Measurements from ENCODE around the gene LYRM4.
A peak's percentile ranks its signal among the peaks of the same experiment; 100 is the strongest.

The LYRM4 gene

DNA sequence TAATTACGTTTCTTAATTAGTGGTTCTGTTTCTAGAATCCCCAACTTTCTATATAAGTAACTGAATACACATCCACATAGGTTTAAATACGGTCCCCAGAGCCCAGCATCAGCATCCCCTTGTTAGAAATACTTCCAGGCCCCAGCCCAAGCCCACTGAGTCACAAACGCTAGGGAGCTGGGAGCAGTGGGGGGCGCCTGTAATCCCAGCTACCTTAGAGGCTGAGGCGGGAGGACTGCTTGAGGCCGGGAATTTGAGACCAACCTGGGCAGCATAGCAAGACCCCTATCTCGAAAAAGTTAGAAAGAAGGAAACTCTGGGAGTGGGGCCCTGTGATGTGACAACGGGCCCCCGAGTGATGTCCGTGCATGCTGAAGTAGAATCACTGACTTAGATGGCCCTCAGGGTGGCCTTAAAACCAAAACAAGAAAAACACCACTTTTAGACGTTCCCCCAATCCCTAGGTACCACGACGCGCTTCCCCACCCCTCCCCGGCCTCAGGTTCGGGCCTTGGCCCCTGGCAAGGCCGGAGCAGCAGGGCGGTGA lies 176.9 kb downstream of the LYRM4 start:
- CTCF ChIA-PET, result interaction anchor here (0.9 to 2.3 kb wide), 4 partner anchors 23 to 60 kb away, joined by 3 to 13 read pairs (median 4); no protein-coding TSS in a partner anchor
- POLR2A ChIA-PET, result no interaction called here
- DNase-seq (ENCODE audit: low read depth, low spot score), result no peak
- H3K4me3 ChIP-seq (ENCODE audit: low read depth, low read length), result no peak overlapping the region
- TF ChIP-seq, protein P1, sequence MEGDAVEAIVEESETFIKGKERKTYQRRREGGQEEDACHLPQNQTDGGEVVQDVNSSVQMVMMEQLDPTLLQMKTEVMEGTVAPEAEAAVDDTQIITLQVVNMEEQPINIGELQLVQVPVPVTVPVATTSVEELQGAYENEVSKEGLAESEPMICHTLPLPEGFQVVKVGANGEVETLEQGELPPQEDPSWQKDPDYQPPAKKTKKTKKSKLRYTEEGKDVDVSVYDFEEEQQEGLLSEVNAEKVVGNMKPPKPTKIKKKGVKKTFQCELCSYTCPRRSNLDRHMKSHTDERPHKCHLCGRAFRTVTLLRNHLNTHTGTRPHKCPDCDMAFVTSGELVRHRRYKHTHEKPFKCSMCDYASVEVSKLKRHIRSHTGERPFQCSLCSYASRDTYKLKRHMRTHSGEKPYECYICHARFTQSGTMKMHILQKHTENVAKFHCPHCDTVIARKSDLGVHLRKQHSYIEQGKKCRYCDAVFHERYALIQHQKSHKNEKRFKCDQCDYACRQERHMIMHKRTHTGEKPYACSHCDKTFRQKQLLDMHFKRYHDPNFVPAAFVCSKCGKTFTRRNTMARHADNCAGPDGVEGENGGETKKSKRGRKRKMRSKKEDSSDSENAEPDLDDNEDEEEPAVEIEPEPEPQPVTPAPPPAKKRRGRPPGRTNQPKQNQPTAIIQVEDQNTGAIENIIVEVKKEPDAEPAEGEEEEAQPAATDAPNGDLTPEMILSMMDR (IDR thresholded peaks at IDR 0.05; ENCODE audit: insufficient read depth, low read length, missing control alignments), result no peak

DNA sequence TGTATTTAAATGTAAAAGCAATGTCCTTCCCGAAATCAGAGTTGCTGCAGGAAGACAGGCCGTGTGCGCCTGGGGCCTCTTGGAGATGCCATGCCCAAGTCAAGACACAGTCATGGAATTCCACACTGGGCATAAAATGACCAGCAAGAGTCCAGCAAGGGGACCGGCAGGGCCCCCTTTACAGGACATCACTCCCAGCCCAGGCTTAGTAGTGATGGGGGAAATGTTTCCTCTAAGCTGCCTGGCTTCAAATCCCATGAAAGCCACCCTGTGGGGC lies 177.5 kb downstream of the LYRM4 start:
- H3K4me3 ChIP-seq (ENCODE audit: low read depth, low read length), result no peak overlapping the region
- no peak for DNase-seq (ENCODE audit: low read depth, low spot score)
- TF ChIP-seq, protein P1 (IDR thresholded peaks at IDR 0.05; ENCODE audit: insufficient read depth, low read length, missing control alignments), result no peak
- CTCF ChIA-PET, result interaction anchor here (0.8 to 2.3 kb wide), 5 partner anchors 10 to 60 kb away, joined by 3 to 13 read pairs (median 3); no protein-coding TSS in a partner anchor
- POLR2A ChIA-PET, result no interaction called here

DNA sequence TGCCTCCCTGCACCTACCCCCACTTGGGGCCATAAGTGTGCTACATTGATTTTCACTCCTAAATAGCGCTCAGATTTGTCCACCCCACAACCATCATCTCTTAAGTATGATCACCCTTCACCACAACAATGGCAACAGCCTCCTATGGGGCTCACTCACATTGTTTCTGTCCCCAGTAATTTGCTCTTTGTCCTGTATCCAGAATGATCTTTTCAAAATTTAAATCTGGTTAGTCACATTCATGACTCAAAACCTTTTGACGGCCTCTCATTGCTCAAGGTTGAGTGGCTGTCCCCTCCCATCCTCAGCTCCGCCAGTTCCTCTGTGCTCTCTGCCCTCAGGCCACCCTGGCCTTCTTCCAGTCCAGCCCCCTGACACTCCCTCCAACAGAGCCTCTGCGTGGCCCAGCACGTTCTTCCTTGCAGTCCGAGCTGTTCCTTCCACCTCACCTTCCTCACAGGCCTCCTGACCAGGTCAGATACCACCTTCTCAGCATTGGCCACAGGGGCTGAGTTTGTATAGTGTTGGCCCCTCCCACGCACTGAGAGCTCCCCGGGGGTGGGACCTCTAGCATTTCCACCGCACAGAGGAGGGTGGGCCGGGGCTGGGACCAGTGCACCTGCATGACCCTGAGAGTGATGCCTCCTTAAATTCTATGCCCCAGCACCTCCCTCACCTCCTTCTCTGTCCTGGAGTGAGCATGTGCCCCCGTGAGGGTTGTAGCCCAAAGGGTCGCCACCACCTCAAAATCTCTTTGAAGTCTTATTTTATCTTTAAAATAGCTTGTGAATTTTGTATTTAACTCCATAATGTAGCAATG lies 178.1 kb downstream of the LYRM4 start:
- peak; percentile 28 for DNase-seq (ENCODE audit: low read depth, low spot score)
- ChIA-PET POLR2A (interaction anchor here (0.6 kb wide), 1 partner anchor 309 kb away, joined by 5 read pairs; no protein-coding TSS in a partner anchor), CTCF (interaction anchor here (0.8 to 2.3 kb wide), 8 partner anchors 8 to 61 kb away, joined by 3 to 13 read pairs (median 3); no protein-coding TSS in a partner anchor)
- TF ChIP-seq, protein P1 (IDR thresholded peaks at IDR 0.05; ENCODE audit: insufficient read depth, low read length, missing control alignments), result no peak
- no peak overlapping the region for H3K4me3 ChIP-seq (ENCODE audit: low read depth, low read length)

DNA sequence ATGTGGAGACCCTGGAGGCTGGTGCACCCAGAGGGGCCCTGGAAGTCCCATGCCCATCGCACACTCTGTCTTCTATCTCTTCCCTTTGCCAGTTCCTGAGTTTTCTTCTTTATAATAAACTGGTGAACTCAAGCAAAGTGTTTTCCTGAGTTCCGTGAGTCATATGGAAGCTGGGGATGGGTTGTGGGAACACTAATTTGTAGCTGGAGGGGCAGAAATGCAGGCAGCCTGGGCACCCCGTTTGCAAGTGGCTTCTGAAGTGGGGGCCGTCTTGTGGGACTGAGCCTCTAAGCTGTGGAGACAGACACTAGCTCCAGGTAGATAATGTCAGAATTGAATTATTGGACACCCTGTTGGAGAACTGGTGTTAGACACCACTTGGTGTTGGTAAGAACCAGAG lies 178.8 kb downstream of the LYRM4 start:
- DNase-seq (ENCODE audit: low read depth, low spot score), result no peak
- CTCF ChIA-PET, result interaction anchor here (0.8 to 2.3 kb wide), 5 partner anchors 8 to 61 kb away, joined by 3 to 13 read pairs (median 3); no protein-coding TSS in a partner anchor
- POLR2A ChIA-PET, result interaction anchor here (0.6 kb wide), 1 partner anchor 308 kb away, joined by 5 read pairs; no protein-coding TSS in a partner anchor
- TF ChIP-seq, protein P1 (IDR thresholded peaks at IDR 0.05; ENCODE audit: insufficient read depth, low read length, missing control alignments), result no peak
- H3K4me3 ChIP-seq (ENCODE audit: low read depth, low read length), result no peak overlapping the region

DNA sequence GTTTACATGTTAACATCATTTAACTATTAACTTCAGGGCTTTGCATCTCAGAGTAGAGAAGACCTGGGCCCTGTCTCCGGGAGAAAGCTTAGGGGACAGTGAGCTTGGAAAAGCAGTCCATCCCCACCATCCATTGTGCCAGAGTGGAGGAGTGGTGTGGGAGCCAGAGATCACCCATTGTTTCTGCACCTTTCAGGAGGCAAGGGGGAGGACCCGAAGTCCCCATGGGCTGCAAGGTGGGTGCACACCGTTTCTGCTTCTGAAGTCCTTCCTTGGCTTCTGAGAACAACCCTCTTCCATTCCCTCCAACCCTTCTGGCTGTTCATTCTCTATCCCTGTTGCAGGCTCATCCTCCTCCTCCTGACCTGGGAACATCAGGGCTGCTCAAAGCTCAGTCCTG lies 179.6 kb downstream of the LYRM4 start:
- CTCF ChIA-PET, result interaction anchor here (0.8 to 1.2 kb wide), 2 partner anchors 11 to 24 kb away, joined by 3 read pairs; no protein-coding TSS in a partner anchor
- H3K4me3 ChIP-seq (ENCODE audit: low read depth, low read length), result no peak overlapping the region
- POLR2A ChIA-PET, result no interaction called here
- TF ChIP-seq, protein P1 (IDR thresholded peaks at IDR 0.05; ENCODE audit: insufficient read depth, low read length, missing control alignments), result no peak
- DNase-seq (ENCODE audit: low read depth, low spot score), result no peak

DNA sequence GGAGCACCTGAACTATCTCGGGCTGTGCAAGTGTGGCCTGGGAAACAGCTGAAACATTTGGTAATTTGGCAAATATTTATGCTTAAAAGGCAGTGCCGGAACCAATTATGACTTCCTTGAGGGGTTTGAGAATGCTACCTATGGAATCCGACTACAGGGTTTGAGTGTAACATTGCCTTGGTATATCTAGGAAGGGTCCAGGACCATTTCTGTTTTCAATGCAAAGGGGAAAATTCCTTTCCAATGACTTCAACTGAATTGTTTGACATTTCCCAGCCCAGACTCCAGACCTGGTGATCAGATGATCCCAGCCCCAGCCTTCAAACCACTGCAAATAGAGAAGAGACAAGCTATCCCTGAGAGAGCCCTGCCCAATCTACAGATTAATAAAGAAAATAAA lies 180.2 kb downstream of the LYRM4 start:
- ChIA-PET CTCF (interaction anchor here (0.8 kb wide), 1 partner anchor 23 kb away, joined by 3 read pairs; no protein-coding TSS in a partner anchor), POLR2A (no interaction called here)
- no peak for DNase-seq (ENCODE audit: low read depth, low spot score)
- TF ChIP-seq, protein P1 (IDR thresholded peaks at IDR 0.05; ENCODE audit: insufficient read depth, low read length, missing control alignments), result no peak
- no peak overlapping the region for H3K4me3 ChIP-seq (ENCODE audit: low read depth, low read length)

Data from AG04449 (cell line).